Transverse colon (tissue), 4 donors: ENCODE results near the gene TEX29.

Experiments used
- EP300 ChIP-seq: sonication (generic); formaldehyde crosslinking; IDR thresholded peaks from one replicate; pipeline ENCODE4 v1.6.1; 2017; ENCODE audit warnings: antibody characterized with exemption, low read depth
- POLR2A ChIP-seq: fragments of 450-650 bp; IDR thresholded peaks from one replicate; pipeline ENCODE4 v1.6.1; 2016; ENCODE audit warnings: antibody characterized with exemption, mild to moderate bottlenecking, moderate library complexity
- POLR2AphosphoS5 ChIP-seq, 3 donors: sonication (generic); formaldehyde crosslinking; IDR thresholded peaks; one replicate each; pipeline ENCODE4 v1.6.1; 2016; ENCODE audit warnings: antibody characterized with exemption in 3 of 3
- TF ChIP-seq, protein P1 (sequence below), 5 experiments: fragments of 200-600 bp in 3 of 5; fragments of 450-650 bp in 2 of 5; sonication (generic) in 3 of 5; IDR thresholded peaks; 1 replicate in 2 of 5; 2 replicates in 3 of 5; pipeline ENCODE4 v1.5.1; 2016 to 2017; ENCODE audit warnings: antibody characterized with exemption in 5 of 5, inconsistent platforms in 3 of 5, mild to moderate bottlenecking in 2 of 5, moderate library complexity in 1 of 5

DNA sequence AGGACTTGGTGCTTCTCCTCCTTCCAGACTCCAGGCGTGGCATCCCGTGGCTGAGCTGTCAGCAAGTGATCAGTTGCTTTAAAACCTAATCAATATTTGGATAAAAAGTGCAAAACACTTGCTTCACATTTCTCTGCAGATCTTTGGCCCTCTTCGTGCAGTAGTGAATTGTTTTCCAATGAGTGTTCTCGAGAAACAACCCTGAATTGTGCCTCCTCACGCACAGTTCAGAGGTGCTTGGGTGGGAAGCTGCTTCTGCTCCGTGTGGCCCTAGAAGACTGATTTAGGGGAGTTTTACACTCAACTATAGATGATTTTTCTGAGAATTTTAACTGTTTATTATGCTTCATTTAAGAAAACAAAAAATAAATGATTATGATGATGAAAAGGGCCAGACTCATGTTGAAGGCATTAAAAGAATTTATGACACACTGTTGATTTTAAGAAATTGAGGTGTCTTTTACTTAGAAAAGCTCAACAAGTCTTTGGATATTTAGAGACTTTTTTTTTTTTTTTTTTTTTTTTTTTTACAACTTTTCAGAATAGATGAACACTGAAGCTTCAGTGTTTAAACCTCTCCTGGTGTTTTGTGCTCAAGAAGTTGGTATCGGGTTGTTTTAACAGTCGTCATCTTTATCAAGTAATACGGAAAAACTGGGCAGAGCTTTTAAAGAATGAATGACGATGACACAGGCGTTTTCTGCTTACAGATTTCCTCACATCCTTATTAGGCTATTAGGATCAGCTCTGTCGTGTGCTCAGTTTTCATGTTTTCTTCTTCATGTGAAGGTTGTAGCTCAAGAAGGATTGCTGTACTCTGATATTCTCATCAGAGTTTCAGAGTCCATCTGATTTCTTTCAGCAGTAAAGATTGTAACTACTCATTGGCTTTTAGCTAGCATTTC, 39.5 kb upstream of the TEX29 start:
- TF ChIP-seq POLR2A (no peak), EP300 (no peak), POLR2AphosphoS5 (IDR thresholded peaks at IDR 0.05) (no peak)
- TF ChIP-seq, protein P1, sequence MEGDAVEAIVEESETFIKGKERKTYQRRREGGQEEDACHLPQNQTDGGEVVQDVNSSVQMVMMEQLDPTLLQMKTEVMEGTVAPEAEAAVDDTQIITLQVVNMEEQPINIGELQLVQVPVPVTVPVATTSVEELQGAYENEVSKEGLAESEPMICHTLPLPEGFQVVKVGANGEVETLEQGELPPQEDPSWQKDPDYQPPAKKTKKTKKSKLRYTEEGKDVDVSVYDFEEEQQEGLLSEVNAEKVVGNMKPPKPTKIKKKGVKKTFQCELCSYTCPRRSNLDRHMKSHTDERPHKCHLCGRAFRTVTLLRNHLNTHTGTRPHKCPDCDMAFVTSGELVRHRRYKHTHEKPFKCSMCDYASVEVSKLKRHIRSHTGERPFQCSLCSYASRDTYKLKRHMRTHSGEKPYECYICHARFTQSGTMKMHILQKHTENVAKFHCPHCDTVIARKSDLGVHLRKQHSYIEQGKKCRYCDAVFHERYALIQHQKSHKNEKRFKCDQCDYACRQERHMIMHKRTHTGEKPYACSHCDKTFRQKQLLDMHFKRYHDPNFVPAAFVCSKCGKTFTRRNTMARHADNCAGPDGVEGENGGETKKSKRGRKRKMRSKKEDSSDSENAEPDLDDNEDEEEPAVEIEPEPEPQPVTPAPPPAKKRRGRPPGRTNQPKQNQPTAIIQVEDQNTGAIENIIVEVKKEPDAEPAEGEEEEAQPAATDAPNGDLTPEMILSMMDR (IDR thresholded peaks at IDR 0.05) = no peak
